Colon (tissue), 2 donors: ENCODE data around the gene MTHFS.

ENCODE experiments used
- FAIRE-seq: peaks from 2 replicates; lab custom pipeline; 2012; peaks lifted over from hg19 to GRCh38; lab: Jason Lieb, UNC
- donor health status: control.
- donor health status: control.

Gene MTHFS

GRCh38 chr15:79815468-79815867 lies 81.3 kb downstream of the MTHFS start:
- no peak for FAIRE-seq

GRCh38 chr15:79812541-79812940 lies 84.3 kb downstream of the MTHFS start:
- no peak for FAIRE-seq

GRCh38 chr15:79811406-79812405 lies 85.1 kb downstream of the MTHFS start:
- FAIRE-seq, result no peak

- FAIRE-seq, result no peak
Observed at GRCh38 chr15:79804838-79805237, 92.0 kb downstream of the MTHFS start.

GRCh38 chr15:79798311-79798710 lies 98.5 kb downstream of the MTHFS start:
- FAIRE-seq, result no peak
